Activated naive CD8-positive, alpha-beta T cell treated with anti-CD3 and anti-CD28 coated beads for 36 hours (primary cell): ENCODE results near the gene KRTCAP2. TPM values are rescaled to one million over a fixed set of nuclear protein-coding genes. Genes with fewer than 3 reads are reported as not detected.
"Not testable (repeated sequence)": the region's sequence is repeated elsewhere in the genome, so short reads cannot be mapped to it uniquely, and the experiment has no call there.

Source experiments
- DNase-seq: peaks from one replicate; pipeline ENCODE4 v3.0.0; 2021
- H3K27ac Mint-ChIP-seq: one replicate; pipeline ENCODE4 v1.8.0; 2022; ENCODE audit warnings: mild to moderate bottlenecking, moderate library complexity, mixed read lengths
- H3K27me3 Mint-ChIP-seq: one replicate; pipeline ENCODE4 v1.8.0; 2022; ENCODE audit warnings: mild to moderate bottlenecking, mixed read lengths
- H3K36me3 Mint-ChIP-seq: one replicate; pipeline ENCODE4 v1.8.0; 2021; ENCODE audit warnings: mild to moderate bottlenecking, mixed read lengths
- H3K4me1 Mint-ChIP-seq: one replicate; pipeline ENCODE4 v1.8.0; 2021; ENCODE audit warnings: mixed read lengths
- H3K4me3 Mint-ChIP-seq: one replicate; pipeline ENCODE4 v1.8.0; 2022; ENCODE audit warnings: mild to moderate bottlenecking, moderate library complexity, mixed read lengths
- H3K9me3 Mint-ChIP-seq: one replicate; pipeline ENCODE4 v1.8.0; 2022; ENCODE audit warnings: mixed read lengths
- total RNA-seq, 2 experiments: library from RNA; stranded (reverse); gene quantifications; one replicate each; pipeline ENCODE4 v1.2.3, GENCODE V29; 2021

The KRTCAP2 gene
- total RNA-seq = 100 to 1,000 TPM; 135 to 145 TPM

DNA sequence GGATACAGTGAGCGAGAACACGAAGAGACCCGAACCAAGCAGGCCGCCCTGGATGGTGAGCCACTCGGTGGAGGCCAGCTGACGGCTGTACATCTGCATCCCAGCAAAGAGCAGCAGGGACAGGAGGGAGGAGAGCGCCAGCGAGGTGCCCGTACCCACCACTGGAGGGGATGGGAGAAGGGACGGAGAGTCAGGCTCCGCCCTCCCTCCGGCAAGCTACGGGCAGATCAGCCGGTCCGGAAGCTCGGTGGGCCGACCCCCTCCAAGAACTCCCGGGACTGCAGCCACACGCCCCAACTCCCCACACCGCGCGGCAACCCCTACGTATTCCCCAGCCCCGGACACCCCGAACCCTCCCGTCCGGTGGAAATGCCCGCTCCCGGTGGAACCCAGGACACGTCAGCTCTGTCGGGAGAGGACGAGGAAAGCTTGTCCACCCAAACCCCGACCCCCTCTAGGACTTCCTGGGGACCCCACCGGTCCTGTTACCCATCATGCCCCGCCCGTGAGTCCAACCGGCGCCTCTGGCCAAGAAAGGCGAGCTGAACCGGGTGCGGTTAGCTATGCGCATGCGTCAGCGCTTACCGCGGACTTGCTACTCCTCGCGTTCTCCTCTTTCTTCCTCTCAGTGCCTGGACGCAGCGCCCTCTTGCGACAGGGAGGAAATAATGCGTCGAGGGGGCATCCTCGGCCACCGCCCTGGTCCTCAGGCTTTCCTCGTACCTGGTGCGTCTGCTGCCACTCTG, at the start of gene KRTCAP2:
Gene KRTCAP2, minus strand, starts transcription at position 573 of the 746 bp plus-strand sequence. Its CDS starts 80 bp downstream, at position 493.
- H3K4me1 Mint-ChIP-seq = peaks cover 38% of the 10 kb centered on the region
- no peaks in the 10 kb centered on the region for H3K9me3 Mint-ChIP-seq

DNA sequence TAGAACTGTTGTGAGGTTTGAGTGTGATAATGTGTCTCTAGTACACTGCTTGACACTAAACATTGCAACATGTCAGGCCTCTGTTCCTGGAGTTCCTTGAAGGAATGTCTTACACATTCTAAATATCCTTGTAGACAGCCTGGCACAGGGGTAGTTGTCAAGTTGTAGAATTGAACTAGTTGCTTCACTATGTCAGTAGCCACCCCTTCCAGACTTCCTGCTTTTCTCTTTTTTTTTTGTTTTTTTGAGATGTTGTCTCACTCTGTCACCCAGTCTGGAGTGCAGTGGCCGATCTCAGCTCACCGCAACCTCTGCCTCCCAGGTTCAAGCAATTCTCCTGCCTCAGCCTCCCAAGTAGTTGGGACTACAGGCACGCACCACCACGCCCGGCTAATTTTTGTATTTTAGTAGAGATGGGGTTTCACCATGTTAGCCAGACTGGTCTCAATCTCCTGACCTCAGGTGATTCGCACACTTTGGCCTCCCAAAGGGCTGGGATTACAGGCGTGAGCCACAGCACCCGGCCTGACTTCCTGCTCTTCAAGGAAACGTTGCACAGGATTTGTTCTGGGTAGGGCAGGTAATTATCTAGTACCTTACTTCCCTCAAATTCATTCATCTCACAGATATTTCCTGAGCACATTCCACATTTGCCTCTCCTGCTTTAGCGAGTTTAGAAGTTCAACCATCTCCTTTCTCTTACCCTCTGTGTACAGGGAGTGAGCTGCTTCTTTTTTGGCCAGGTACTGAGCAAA, 47.3 kb upstream of the KRTCAP2 start:
- not testable (repeated sequence) for DNase-seq, H3K27me3 Mint-ChIP-seq, H3K4me3 Mint-ChIP-seq, H3K36me3 Mint-ChIP-seq, H3K27ac Mint-ChIP-seq, H3K9me3 Mint-ChIP-seq
- peaks cover 18% of the 10 kb centered on the region for H3K4me1 Mint-ChIP-seq

More for the DNA sequence above, at the start of gene KRTCAP2:
- peaks cover 4% of the 10 kb centered on the region for H3K27me3 Mint-ChIP-seq
- peak within 1 kb of the TSS; percentile 88 for H3K27ac Mint-ChIP-seq
- peaks cover 25% of the 10 kb centered on the region for H3K36me3 Mint-ChIP-seq
- DNase-seq = peak; percentile 94
- peak within 1 kb of the TSS; percentile 91 for H3K4me3 Mint-ChIP-seq

DNA sequence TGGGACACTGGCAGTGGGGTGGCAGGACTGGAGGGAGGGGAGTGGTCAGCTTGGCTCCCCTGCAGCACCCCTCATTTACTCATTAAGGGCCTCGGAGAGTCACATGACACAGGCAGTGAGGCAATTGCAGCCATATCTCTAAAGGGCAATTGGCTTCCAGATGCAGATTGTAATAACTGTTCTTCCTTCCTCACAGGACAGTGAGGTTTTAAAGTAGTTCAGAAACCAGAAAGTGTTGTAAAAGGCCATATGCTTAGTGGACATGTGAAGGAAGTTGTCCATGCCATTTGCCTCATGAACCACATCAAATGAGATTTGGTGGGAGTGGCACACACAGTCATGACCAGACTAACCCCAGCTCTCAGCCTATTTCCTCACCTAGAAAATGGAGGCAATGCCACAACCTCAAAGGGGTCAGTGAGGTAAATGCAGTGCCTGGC, 46.5 kb upstream of the KRTCAP2 start:
- Mint-ChIP-seq H3K4me3 (peak overlapping the region; percentile 29), H3K4me1 (peaks cover 17% of the 10 kb centered on the region), H3K36me3 (peaks cover 5% of the 10 kb centered on the region), H3K9me3 (no peaks in the 10 kb centered on the region), H3K27me3 (no peaks in the 10 kb centered on the region), H3K27ac (no peak overlapping the region)
- no peak for DNase-seq

DNA sequence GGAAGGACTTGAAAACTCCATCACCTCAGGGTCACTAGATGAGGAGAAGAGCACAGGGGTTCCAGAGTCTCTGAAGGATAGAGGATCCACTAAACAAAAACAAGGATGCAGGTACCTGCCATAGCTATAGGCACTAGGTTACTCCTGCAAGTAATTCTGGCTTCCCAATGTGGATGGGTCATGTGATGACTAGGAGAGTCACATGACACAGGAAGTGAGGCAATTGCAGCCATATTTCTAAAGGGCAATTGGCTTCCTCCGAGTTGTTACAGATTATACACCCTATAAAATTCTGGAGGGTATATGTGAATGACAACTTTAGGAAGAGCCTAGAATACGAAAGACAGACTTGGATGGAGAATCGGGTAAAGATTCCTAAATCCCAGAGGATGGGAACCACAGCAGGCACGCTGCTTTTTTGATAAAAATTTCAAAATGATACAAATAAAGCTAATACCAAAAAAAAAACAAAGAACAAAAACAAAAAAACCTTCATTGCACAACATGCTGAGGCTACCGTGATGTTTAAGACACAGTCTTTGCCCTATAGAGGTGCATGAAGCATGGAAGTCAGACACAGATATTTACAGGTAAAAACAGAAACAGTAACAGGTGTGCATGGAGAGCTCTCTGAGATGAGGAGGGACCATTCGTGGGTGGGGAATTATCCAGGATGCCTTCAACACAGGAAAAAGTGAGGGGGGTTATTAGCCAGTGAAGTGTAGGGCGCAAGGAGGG, 45.9 kb upstream of the KRTCAP2 start:
- Mint-ChIP-seq H3K36me3 (peaks cover 1% of the 10 kb centered on the region), H3K27me3 (no peaks in the 10 kb centered on the region), H3K9me3 (no peaks in the 10 kb centered on the region), H3K4me1 (peaks cover 17% of the 10 kb centered on the region), H3K4me3 (peak overlapping the region; percentile 51), H3K27ac (peak overlapping the region; percentile 43)
- DNase-seq = no peak

DNA sequence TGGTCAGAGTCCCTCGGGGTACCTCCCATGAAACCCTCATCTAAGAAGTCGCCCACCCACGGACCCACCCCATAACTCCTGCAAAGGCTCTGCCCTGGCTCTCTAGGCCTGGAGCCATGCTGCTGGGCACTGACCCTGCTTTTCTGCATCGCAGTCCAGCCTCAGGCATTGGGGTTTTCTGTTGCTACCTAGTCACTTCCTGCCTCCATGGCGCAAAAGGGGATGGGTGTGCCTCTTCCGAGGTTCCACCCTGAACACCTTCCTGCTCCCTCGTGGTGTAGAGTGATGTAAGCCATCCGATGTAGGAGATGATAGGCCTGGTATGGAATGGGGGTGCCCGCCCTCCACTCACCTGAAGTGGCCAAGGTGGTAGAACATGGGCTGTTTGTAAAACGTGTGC, 41.6 kb upstream of the KRTCAP2 start:
- peaks cover 23% of the 10 kb centered on the region for H3K4me1 Mint-ChIP-seq
- H3K27me3 Mint-ChIP-seq, H3K36me3 Mint-ChIP-seq, DNase-seq, H3K9me3 Mint-ChIP-seq, H3K4me3 Mint-ChIP-seq: not testable (repeated sequence)
- H3K27ac Mint-ChIP-seq = peak overlapping the region; percentile 2

DNA sequence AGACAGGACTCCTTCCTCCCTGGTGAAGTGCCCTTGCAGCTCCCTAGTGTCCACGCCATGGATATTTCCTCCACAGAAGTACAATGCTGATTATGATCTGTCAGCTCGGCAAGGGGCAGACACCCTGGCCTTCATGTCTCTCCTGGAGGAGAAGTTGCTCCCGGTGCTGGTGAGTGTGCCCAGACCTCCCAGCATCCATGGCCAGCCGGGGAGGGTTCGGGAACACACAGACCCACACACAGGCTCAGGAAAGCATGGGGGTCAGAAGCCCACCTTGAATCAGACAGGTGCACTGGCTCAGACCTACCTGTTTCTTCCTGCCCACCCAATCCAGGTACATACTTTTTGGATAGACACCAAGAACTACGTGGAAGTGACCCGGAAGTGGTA, 38.9 kb upstream of the KRTCAP2 start:
- H3K36me3 Mint-ChIP-seq, H3K4me3 Mint-ChIP-seq, DNase-seq, H3K9me3 Mint-ChIP-seq, H3K27ac Mint-ChIP-seq, H3K27me3 Mint-ChIP-seq: not testable (repeated sequence)
- H3K4me1 Mint-ChIP-seq = peaks cover 21% of the 10 kb centered on the region

DNA sequence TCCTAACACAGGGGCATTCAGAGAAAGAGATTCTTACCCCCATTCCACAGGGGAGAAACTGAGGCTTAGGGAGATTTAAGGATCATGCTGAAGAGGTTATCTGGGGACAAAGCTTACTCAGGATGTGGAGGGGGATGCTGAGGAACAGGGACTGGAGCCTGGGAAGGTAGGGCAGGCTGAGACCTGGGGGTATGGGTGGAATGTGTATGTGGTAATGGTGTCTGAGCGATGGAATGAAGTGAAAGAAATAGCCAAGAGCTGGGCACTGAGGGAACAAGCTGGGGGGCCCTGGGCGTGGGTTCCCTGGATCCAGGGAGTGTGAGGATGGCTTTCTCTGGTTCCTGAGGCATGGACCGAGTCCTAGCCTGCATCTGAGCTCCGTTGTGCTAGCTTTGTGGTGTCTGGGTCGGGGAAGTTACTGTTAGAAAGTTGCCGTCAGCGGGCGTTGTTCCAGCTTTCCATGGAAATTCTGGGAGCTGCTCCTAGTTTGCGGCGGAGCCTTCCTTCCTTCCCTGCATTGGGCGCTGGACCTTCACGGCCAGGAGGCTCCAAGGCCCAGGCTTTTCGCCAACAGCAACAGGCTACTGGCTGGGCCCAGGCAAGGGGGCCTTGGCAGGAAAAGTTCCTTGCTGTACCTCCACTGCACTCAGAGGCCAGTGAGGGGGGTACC, 38.4 kb upstream of the KRTCAP2 start:
- not testable (repeated sequence) for H3K36me3 Mint-ChIP-seq, H3K27me3 Mint-ChIP-seq, H3K4me3 Mint-ChIP-seq, DNase-seq, H3K9me3 Mint-ChIP-seq, H3K27ac Mint-ChIP-seq
- H3K4me1 Mint-ChIP-seq = peaks cover 25% of the 10 kb centered on the region

DNA sequence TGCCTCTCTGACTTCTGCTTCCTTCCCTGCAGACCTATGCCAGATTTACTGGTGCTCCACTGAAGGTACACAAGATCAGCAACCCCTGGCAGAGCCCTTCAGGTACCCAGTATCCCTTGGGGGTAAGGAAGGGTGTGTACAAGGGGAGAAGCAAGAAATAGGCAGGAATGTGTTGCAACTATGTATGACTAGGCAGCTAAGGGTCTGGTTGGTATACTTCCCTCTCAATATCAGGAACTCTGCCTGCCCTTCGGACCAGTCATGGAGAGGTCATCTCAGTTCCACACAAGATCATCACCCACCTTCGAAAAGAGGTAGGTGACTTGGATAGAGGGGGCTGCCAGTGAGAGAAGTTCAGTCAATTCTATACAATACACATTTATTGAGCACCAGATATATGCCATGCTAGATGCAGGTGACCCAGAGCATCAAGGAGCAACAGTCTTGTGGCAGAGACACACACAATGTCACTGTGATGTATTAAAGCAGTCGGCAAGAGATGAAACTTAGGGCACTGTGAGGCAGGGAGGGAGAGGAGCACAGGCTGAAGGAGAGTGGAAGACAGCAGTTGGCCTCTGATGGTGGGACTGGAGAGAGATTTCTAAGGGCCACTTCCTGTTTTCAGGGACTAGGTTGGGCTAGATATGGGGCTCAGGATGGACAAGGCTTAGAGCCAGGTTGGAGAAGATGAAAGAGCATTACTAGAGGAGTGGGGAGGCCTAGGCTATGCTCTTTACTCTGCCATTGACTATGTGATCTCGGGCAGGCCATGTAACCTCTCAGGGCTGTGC, 37.4 kb upstream of the KRTCAP2 start:
- Mint-ChIP-seq H3K4me1 (peaks cover 25% of the 10 kb centered on the region), H3K36me3 (no peaks in the 10 kb centered on the region), H3K27me3 (no peaks in the 10 kb centered on the region), H3K4me3 (peak overlapping the region; percentile 93), H3K9me3 (no peaks in the 10 kb centered on the region), H3K27ac (peak overlapping the region; percentile 34)
- DNase-seq = no peak

DNA sequence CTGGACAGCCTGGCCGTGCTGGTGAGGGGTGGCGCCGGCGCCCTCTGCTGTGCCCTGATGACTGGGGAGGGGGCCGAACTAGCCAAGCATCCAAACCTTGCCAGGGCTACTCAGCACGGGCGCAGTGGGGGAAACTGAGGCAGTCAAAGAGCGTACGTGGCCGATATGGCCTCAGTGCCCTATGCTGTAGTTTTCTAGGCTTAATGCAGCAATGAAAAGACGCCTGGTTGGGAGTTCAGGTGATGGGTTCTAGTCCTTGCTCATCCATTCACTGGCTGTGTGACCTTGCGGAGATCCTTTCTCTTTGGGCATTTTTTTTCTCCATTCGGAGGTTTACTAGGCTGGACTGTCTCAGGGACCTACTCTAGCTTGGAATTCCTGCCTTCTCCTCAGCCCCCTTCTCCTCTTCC, 36.2 kb upstream of the KRTCAP2 start:
- Mint-ChIP-seq H3K36me3 (no peaks in the 10 kb centered on the region), H3K4me3 (peak overlapping the region; percentile 93), H3K9me3 (no peaks in the 10 kb centered on the region)

DNA sequence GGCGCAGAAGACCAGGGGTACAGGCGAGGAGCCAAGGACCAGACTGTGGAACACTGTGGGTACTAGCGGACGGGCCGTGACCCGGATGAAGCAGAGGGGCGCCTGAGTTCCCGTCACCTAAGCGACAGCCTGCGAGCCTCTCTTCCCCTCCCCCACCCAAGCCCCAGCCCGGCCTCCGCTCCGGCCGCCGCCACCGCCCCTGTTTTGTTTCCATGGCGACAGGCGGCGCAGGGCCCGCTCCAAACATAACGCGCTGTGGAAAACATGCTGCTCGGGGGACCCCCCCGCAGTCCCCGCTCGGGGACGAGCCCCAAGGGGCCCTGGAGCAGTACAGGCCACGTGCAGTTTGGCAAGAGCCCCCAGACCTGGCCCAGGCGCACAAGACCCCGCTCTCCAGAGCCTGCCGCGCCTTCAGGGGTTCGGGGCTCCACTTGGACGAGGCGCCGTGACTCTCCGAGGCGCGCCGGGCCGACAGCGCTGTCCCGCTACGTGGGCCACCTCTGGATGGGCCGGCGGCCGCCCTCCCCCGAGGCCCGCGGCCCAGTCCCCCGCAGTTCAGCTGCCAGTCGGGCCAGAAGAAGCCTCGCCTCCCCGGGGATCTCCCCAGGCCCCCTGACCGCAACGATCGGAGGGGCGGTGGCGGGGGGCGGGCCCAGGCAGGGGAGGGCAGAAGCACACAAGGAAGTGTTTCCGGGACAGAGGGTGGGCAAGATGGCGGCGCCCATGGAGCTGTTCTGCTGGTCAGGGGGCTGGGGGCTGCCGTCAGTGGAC, 35.6 kb upstream of the KRTCAP2 start, which contains the start of gene MTX1:
Gene MTX1, plus strand, starts transcription at position 155 of the 771 bp plus-strand sequence. Its CDS starts 110 bp downstream, at position 265.
- DNase-seq = peak; percentile 92
- no peaks in the 10 kb centered on the region for H3K27me3 Mint-ChIP-seq
- no peaks in the 10 kb centered on the region for H3K9me3 Mint-ChIP-seq
- H3K36me3 Mint-ChIP-seq = no peaks in the 10 kb centered on the region
- H3K4me1 Mint-ChIP-seq = peaks cover 25% of the 10 kb centered on the region
- H3K27ac Mint-ChIP-seq = peak within 1 kb of the TSS; percentile 83
- H3K4me3 Mint-ChIP-seq = peak within 1 kb of the TSS; percentile 93

More for the DNA sequence above, 36.2 kb upstream of the KRTCAP2 start:
- Mint-ChIP-seq H3K4me1 (peaks cover 25% of the 10 kb centered on the region), H3K27me3 (no peaks in the 10 kb centered on the region), H3K27ac (peak overlapping the region; percentile 83)
- no peak for DNase-seq

DNA sequence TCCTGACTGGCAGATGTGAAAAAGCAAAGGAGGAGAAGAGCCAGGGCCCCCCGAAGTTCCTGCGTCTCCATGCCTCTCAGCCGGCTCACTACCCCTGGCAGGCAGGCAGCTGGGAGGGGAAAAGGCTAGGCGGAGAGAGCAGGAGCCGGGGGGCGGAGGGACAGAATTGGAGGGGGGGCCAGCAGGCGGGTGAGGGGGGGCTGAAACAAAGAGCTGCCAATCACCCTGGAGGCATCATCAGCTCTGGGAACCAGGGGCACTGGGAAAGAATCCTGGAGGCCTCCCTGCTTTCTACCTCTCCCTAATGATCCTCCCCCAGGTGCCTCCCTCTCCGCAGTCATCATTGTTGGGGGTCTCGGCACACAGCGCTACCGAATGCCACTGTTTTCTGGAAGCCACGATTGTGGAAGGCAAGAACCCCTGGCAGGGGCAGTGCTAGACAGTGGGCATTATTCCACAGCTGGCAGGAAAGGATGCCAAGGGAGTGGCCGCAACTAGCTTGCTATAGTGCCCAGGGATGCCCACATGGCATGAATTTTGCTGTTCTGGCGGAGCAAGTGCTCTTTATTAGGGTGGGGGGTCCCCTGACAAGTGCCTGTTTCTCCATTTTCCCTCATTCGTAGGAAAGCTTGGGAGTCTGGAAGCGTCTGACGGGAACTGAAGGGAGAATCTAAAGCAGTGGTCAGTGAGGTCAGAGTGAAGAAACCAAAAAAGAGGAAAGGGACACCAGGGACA, 34.9 kb upstream of the KRTCAP2 start, which contains the start of gene THBS3:
Gene THBS3, minus strand, starts transcription at position 92 of the 735 bp plus-strand sequence. Its CDS starts 21 bp downstream, at position 71.
- no peaks in the 10 kb centered on the region for H3K9me3 Mint-ChIP-seq
- H3K4me3 Mint-ChIP-seq = peak within 1 kb of the TSS; percentile 93
- H3K27ac Mint-ChIP-seq = peak within 1 kb of the TSS; percentile 83
- no peaks in the 10 kb centered on the region for H3K36me3 Mint-ChIP-seq
- no peak for DNase-seq
- no peaks in the 10 kb centered on the region for H3K27me3 Mint-ChIP-seq
- H3K4me1 Mint-ChIP-seq = peaks cover 25% of the 10 kb centered on the region

DNA sequence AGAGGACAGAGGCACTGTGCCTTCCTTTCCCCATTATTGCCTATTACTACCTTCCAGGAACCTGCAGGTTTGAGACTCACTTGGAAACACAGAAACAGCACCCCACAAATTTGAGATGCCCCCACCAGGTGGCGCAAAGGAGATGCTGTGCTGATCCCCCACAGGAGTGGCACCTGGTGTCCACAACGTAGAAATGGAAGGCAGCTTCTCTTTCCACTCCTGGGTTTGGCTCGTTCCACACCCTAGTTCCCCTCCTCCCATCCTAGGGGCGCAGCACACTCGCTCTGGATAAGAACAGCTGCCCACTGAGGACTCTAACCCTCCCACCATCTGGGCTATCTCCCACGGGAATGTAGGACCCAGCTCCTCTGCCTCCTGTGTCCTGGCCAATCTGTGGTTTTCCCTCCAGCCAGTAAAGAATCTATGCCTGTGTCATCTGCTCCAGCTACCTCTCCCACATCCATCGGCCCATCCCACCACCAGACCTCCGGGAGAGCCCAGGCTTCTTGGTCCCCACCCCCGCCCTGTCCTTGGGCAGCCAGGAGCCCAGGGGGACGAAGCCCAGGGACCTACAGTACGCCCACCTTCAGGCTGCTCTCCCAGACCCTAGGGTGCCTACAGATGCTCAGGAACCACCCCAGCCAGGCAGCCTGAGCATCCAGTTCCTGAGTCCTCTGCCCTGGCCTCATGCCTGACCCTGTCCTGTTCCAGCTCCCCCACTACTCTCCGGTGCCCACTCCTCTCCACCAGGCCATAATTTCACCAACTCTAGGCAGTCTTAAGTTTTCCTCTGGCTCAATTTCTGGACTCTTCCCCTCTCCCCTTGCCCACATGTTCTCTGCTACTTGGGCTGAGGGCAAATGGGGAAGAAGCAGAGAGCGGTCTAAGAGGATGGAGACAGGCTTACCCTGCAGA, 34.0 kb upstream of the KRTCAP2 start:
- Mint-ChIP-seq H3K4me1 (peaks cover 25% of the 10 kb centered on the region), H3K4me3 (peak overlapping the region; percentile 56), H3K36me3 (no peaks in the 10 kb centered on the region), H3K27me3 (no peaks in the 10 kb centered on the region), H3K9me3 (no peaks in the 10 kb centered on the region), H3K27ac (peak overlapping the region; percentile 67)
- DNase-seq = peak; percentile 87
